H1 (cell line): ENCODE results near the gene CTRL. TPM values are rescaled to one million over a fixed set of nuclear protein-coding genes. Genes with fewer than 3 reads are reported as not detected.

Experiments
- ATF2 ChIP-seq: IDR thresholded peaks from 2 replicates; pipeline ENCODE4 v1.6.1; 2012; ENCODE audit warnings: low read length, inconsistent platforms
- SIX5 ChIP-seq: IDR thresholded peaks from 2 replicates; pipeline ENCODE4 v1.6.1; 2011; ENCODE audit warnings: mild to moderate bottlenecking, low read depth, low read length
- polyA plus RNA-seq, 7 experiments: library from polyadenylated mRNA; depleted of rRNA in 3 of 7; stranded (reverse) in 5 of 7; unstranded in 2 of 7; fragments of >200 nt in 5 of 7; fragments of 200-250 nt in 2 of 7; gene quantifications; 1 replicate in 5 of 7; 2 replicates in 1 of 7; 4 replicates in 1 of 7; pipeline versions ENCODE4 v1.2.1 to v1.2.3, GENCODE V29; 2011 to 2013; ENCODE audit warnings: missing spikeins in 2 of 7, mixed read lengths in 2 of 7
- total RNA-seq: library from RNA; stranded (reverse); fragmentation: NEBNext Ultra II Directional; extraction: Animal tissue kit (Norgen Biotek cat#: 25700); gene quantifications from 2 replicates; pipeline ENCODE4 v1.2.1, GENCODE V29; 2021

The CTRL gene
- total and polyA plus RNA-seq, 2 of the 8 experiments (the other 6 are each of a cell fraction or from before 2014, with no cell fraction given) = 1.7 to 4.2 TPM

DNA sequence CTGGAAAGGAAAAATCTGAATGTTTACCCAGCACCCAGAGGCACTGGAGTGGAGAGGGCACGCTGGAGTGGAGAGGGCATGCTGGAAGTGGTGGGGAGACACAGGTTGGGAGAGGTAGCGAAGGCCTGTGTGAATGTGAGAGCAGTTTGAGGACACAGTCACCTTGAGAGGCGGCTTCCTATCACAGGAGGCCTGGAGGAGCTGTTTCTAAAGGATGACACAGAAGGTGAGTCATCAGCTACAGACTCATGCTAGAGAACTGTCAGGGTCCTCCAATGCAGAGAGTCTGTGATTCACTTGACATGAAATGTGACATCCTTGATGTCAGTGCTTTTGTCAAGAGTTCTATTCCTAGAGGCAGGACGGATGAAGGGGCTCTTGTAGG lies 13.8 kb downstream of the CTRL start (continued):
- TF ChIP-seq ATF2 (no peak), SIX5 (no peak)
